Endothelial cell of umbilical vein (primary cell): ENCODE results near the gene SIPA1. TPM values are rescaled to one million over a fixed set of nuclear protein-coding genes. Genes with fewer than 3 reads are reported as not detected.

Experiments
- BruUV-seq: library from RNA; stranded (reverse); fragments of 400-500 nt; replicated peaks from 2 replicates; lab custom pipeline; 2021; lab: Mats Ljungman, UMichigan
- CTCF ChIA-PET: fragments of 300-600, 350-600 bp; sonication (Branson Sonifier 250); formaldehyde crosslinking; loops from one replicate; lab custom pipeline; 2021; ENCODE audit warnings: antibody characterized with exemption, inconsistent platforms; lab: Charles Lee
- POLR2A ChIA-PET: fragments of 300-600, 350-600 bp; sonication (Branson Sonifier 250); formaldehyde crosslinking; loops from one replicate; lab custom pipeline; 2021; ENCODE audit warnings: antibody characterized with exemption, inconsistent platforms; lab: Charles Lee
- DNase-seq: peaks from one replicate; pipeline ENCODE4 v3.0.0-alpha.2; 2011; ENCODE audit warnings: low read depth, low spot score
- FAIRE-seq: peaks from 2 replicates; lab custom pipeline; 2011; peaks lifted over from hg19 to GRCh38; lab: Jason Lieb, UNC
- H2AFZ ChIP-seq: 2 replicates; pipeline ENCODE4 v1.6.0; 2012; ENCODE audit warnings: low read depth, low read length, control low read depth, inconsistent platforms
- H3K27ac ChIP-seq: 2 replicates; pipeline ENCODE4 v1.5.1; 2011; ENCODE audit warnings: low read depth, mild to moderate bottlenecking, control low read depth, low read length, moderate library complexity; ENCODE audit not compliant: insufficient read depth
- H3K27me3 ChIP-seq, 2 experiments: 2 replicates each; pipeline versions ENCODE4 v1.6.0 to v1.6.1; 2011; ENCODE audit warnings: low read length in 2 of 2, mixed read lengths in 1 of 2; ENCODE audit not compliant: control insufficient read depth in 2 of 2, insufficient read depth in 2 of 2
- H3K36me3 ChIP-seq, 2 experiments: 2 replicates in 1 of 2; 3 replicates in 1 of 2; pipeline ENCODE4 v1.5.1; 2011; ENCODE audit warnings: low read length in 2 of 2, mild to moderate bottlenecking in 1 of 2, moderate library complexity in 1 of 2; ENCODE audit not compliant: control insufficient read depth in 2 of 2, insufficient read depth in 2 of 2; ENCODE audit errors: extremely low read depth in 1 of 2
- H3K4me1 ChIP-seq: 3 replicates; pipeline ENCODE4 v1.5.1; 2011; ENCODE audit warnings: mild to moderate bottlenecking, low read length; ENCODE audit not compliant: control insufficient read depth, insufficient read depth; ENCODE audit errors: extremely low read depth
- H3K4me2 ChIP-seq: 2 replicates; pipeline ENCODE4 v1.6.1; 2011; ENCODE audit warnings: low read length, control low read depth, mixed read lengths; ENCODE audit not compliant: insufficient read depth
- H3K4me3 ChIP-seq, 3 experiments: fragments of 200-600 bp in 1 of 3; sonication (generic), shearing (Covaris generic) in 1 of 3; replicated peaks in 1 of 3; 2 replicates each; pipeline ENCODE4 v1.5.1; 2011 to 2016; ENCODE audit warnings: control low read depth in 3 of 3, low read length in 3 of 3, mild to moderate bottlenecking in 2 of 3, inconsistent platforms in 1 of 3, low read depth in 1 of 3, moderate library complexity in 1 of 3; ENCODE audit not compliant: insufficient read depth in 1 of 3
- H3K79me2 ChIP-seq: 2 replicates; pipeline ENCODE4 v1.6.0; 2012; ENCODE audit warnings: low read length, inconsistent platforms; ENCODE audit not compliant: control insufficient read depth, insufficient read depth
- H3K9ac ChIP-seq: replicated peaks from 2 replicates; pipeline ENCODE3; 2011; ENCODE audit warnings: low read length, control low read depth; ENCODE audit not compliant: insufficient read depth; ENCODE audit errors: extremely low read depth
- H3K9me1 ChIP-seq: replicated peaks from 3 replicates; pipeline ENCODE4 v1.6.0; 2011; ENCODE audit warnings: mild to moderate bottlenecking, low read length; ENCODE audit not compliant: control insufficient read depth, insufficient read depth; ENCODE audit errors: extremely low read depth
- H3K9me3 ChIP-seq: replicated peaks from 2 replicates; pipeline ENCODE4 v1.5.1; 2012; ENCODE audit warnings: low read length, inconsistent platforms; ENCODE audit not compliant: control insufficient read depth, insufficient read depth
- H4K20me1 ChIP-seq: replicated peaks from 2 replicates; pipeline ENCODE3; 2011; ENCODE audit warnings: mild to moderate bottlenecking, low read length; ENCODE audit not compliant: control insufficient read depth, insufficient read depth; ENCODE audit errors: extremely low read depth
- FOS ChIP-seq: IDR thresholded peaks from 2 replicates; pipeline ENCODE4 v1.6.1; 2011; ENCODE audit warnings: mild to moderate bottlenecking, low read length, moderate library complexity, borderline replicate concordance; ENCODE audit not compliant: insufficient read depth
- GATA2 ChIP-seq: IDR thresholded peaks from 2 replicates; pipeline ENCODE4 v1.7.0; 2011; ENCODE audit warnings: low read depth, mild to moderate bottlenecking, moderate library complexity, mixed read lengths, low read length; ENCODE audit not compliant: insufficient read length, insufficient read depth
- JUN ChIP-seq: IDR thresholded peaks from 2 replicates; pipeline ENCODE4 v1.6.1; 2011; ENCODE audit warnings: borderline replicate concordance, low read depth; ENCODE audit not compliant: insufficient read length, insufficient read depth
- MYC ChIP-seq: IDR thresholded peaks from one replicate; pipeline ENCODE4 v1.6.1; 2011; ENCODE audit warnings: mild to moderate bottlenecking, low read depth, low read length
- POLR2A ChIP-seq: IDR thresholded peaks from 2 replicates; pipeline ENCODE4 v1.6.1; 2012; ENCODE audit warnings: low read depth, mild to moderate bottlenecking, control low read depth, low read length
- dilution Hi-C: fragments of 300-500 bp; cut with MboI; formaldehyde crosslinking; loops from one replicate; pipeline ENCODE4 v1.15.0; 2019; ENCODE audit warnings: low sequenced_read_pairs; ENCODE audit not compliant: extremely low pct_ligation_motif_present
- intact Hi-C: fragments of 100-400 bp; cut with micrococcal nuclease; formaldehyde crosslinking; loops from one replicate; pipeline ENCODE4 v1.10.0; 2022
- polyA plus RNA-seq, 4 experiments: library from polyadenylated mRNA; depleted of rRNA in 3 of 4; stranded (reverse) in 3 of 4; unstranded in 1 of 4; fragments of >200 nt; gene quantifications; 2 replicates each; pipeline versions ENCODE4 v1.2.1 to v1.2.3, GENCODE V29; 2011 to 2012; ENCODE audit warnings: missing spikeins in 1 of 4
- total RNA-seq: library from RNA; stranded (reverse); gene quantifications from 2 replicates; pipeline ENCODE4 v1.2.3, GENCODE V29; 2021
- TF ChIP-seq, protein P1 (sequence below): IDR thresholded peaks from 2 replicates; pipeline ENCODE4 v1.6.1; 2011; ENCODE audit not compliant: insufficient read depth, insufficient read length
- TF ChIP-seq, protein P2 (sequence below), 2 donors: IDR thresholded peaks; 1 replicate in 1 of 2; 2 replicates in 1 of 2; pipeline ENCODE4 v1.5.1; 2011; ENCODE audit warnings: low read length in 2 of 2, mild to moderate bottlenecking in 2 of 2, moderate library complexity in 2 of 2, control low read depth in 1 of 2, inconsistent platforms in 1 of 2, low read depth in 1 of 2; ENCODE audit not compliant: insufficient read depth in 1 of 2; ENCODE audit errors: extremely low read depth in 1 of 2

Gene SIPA1
- total and polyA plus RNA-seq, 2 donors (not counting 3 experiments of a cell fraction or from before 2014, with no cell fraction given): 67.5 to 119 TPM

DNA sequence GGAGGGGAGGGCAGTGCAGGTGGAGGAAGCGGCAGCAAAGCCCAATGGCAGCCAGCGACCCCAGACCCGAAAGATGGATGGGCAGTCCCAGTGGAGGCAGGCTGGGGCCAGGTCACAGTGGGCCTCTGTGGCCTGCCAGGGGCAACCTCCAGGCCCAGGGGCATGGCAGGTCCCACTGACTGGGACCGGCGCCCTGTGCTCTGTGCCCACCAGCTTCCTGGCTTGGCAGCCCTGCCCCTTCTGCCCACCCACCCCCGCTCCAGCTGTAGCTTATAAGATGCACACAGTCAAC lies 38.0 kb upstream of the SIPA1 start:
- DNase-seq: no peak
- Histone ChIP-seq H3K9me3 (no peaks in the 10 kb centered on the region), H4K20me1 (no peaks in the 10 kb centered on the region), H3K4me3 (no peak overlapping the region), H3K4me1 (no peaks in the 10 kb centered on the region), H3K27me3 (no peaks in the 10 kb centered on the region), H3K9me1 (no peaks in the 10 kb centered on the region), H3K4me2 (no peak overlapping the region), H3K27ac (no peak overlapping the region), H3K36me3 (peaks cover 11 to 53% of the 10 kb centered on the region in 2 experiments), H3K79me2 (no peaks in the 10 kb centered on the region), H3K9ac (no peak overlapping the region), H2AFZ (no peak overlapping the region)
- intact Hi-C loops: loop anchor here (1.0 kb wide), 1 partner anchor 11 kb away; no protein-coding TSS in a partner anchor
- CTCF ChIA-PET: interaction anchor here (1.4 kb wide), 1 partner anchor 8 kb away, joined by 5 read pairs; no protein-coding TSS in a partner anchor
- no peak for FAIRE-seq
- no TSS peak for BruUV-seq
- dilution Hi-C loops: no loop called here
- POLR2A ChIA-PET: no interaction called here
- TF ChIP-seq, protein P1, sequence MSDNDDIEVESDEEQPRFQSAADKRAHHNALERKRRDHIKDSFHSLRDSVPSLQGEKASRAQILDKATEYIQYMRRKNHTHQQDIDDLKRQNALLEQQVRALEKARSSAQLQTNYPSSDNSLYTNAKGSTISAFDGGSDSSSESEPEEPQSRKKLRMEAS: no peak
- TF ChIP-seq GATA2 (no peak), POLR2A (no peak), MYC (no peak), JUN (no peak), FOS (no peak)
- TF ChIP-seq, protein P2, sequence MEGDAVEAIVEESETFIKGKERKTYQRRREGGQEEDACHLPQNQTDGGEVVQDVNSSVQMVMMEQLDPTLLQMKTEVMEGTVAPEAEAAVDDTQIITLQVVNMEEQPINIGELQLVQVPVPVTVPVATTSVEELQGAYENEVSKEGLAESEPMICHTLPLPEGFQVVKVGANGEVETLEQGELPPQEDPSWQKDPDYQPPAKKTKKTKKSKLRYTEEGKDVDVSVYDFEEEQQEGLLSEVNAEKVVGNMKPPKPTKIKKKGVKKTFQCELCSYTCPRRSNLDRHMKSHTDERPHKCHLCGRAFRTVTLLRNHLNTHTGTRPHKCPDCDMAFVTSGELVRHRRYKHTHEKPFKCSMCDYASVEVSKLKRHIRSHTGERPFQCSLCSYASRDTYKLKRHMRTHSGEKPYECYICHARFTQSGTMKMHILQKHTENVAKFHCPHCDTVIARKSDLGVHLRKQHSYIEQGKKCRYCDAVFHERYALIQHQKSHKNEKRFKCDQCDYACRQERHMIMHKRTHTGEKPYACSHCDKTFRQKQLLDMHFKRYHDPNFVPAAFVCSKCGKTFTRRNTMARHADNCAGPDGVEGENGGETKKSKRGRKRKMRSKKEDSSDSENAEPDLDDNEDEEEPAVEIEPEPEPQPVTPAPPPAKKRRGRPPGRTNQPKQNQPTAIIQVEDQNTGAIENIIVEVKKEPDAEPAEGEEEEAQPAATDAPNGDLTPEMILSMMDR (IDR thresholded peaks at IDR 0.05; ENCODE audit: extremely low read depth in 1 of 2, insufficient read depth in 1 of 2, low read depth in 1 of 2, low read length in 2 of 2): no peak
